Measurements from ENCODE around the gene FGGY. TPM values are rescaled to one million over a fixed set of nuclear protein-coding genes. Genes with fewer than 3 reads are reported as not detected.

FGGY gene
- total and polyA plus RNA-seq, 2 donors (not counting 1 experiment from before 2014, with no cell fraction given), result 6.1 to 38.5 TPM

DNA sequence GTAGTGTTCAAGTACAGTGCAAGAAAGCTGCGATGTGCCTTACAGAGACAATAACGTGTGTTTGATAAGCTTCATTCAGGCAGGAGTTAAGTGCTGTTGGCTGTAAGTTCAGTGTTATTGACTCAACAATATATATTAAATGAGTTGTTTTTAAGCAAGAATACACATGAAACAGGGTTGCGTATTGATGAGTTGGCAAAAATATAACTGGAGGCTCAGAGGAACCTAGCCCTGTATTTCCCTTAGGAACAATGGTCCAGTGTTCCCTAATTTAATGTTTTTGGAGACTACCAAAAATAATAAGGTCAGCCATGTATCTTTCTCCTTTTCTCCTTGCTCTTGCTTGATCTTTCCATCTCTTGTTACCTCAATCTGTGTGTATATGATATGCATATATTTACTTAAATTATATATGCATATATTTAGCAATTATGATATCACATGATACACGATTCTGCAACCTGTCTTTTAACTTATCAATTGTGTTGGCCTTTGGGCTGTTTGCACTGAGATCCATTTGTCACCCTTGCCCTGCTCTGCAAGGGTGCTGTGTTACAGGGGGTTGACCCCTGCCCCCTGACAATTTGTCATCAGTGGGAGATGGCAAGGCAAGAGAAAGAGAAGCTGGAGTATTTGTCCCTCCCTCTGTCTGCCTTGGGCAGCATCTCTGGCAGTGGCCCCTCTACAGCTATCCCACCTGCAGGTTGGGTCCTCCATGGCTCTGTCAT is 109.7 kb downstream of the FGGY start:
- ATAC-seq (ENCODE audit: low read depth) (no peak), DNase-seq (no peak)
- Histone ChIP-seq H3K4me3 (ENCODE audit: control extremely low read depth in 1 of 5, extremely low read depth in 1 of 5, insufficient read depth in 1 of 5, low read depth in 2 of 5, low read length in 4 of 5) (no peak overlapping the region), H2AFZ (ENCODE audit: insufficient read depth, low read depth, low read length, poor library complexity, severe bottlenecking) (no peak overlapping the region), H3K79me2 (ENCODE audit: control insufficient read depth, insufficient read depth, low read length) (no peaks in the 10 kb centered on the region), H3K4me1 (ENCODE audit: control insufficient read depth in 2 of 2, insufficient read depth in 2 of 2, low read length in 2 of 2) (no peaks in the 10 kb centered on the region), H3K4me2 (replicated peaks; ENCODE audit: low read depth, low read length, poor library complexity, severe bottlenecking) (no peak overlapping the region), H3K9ac (ENCODE audit: low read length) (no peak overlapping the region), H3K36me3 (replicated peaks in 1 of 2; ENCODE audit: control extremely low read depth in 1 of 2, control insufficient read depth in 1 of 2, extremely low read depth in 1 of 2, insufficient read depth in 2 of 2, low read length in 1 of 2) (no peaks in the 10 kb centered on the region), H3K9me3 (ENCODE audit: control extremely low read depth in 1 of 3, control insufficient read depth in 2 of 3, insufficient read depth in 1 of 3, low read length in 2 of 3) (no peaks in the 10 kb centered on the region), H4K20me1 (ENCODE audit: control insufficient read depth, insufficient read depth, low read length, poor library complexity, severe bottlenecking) (no peaks in the 10 kb centered on the region), H3K27me3 (replicated peaks in 1 of 4; ENCODE audit: control extremely low read depth in 1 of 4, control insufficient read depth in 3 of 4, insufficient read depth in 4 of 4, low read length in 3 of 4) (no peaks in the 10 kb centered on the region), H3K27ac (ENCODE audit: low read length in 2 of 2) (no peak overlapping the region)
- no peaks in the 10 kb centered on the region for H3K9me3 Mint-ChIP-seq (ENCODE audit: insufficient read depth)
- ChIA-PET POLR2A (no interaction called here), CTCF (no interaction called here)
- TF ChIP-seq EZH2 (IDR thresholded peaks at IDR 0.05; ENCODE audit: borderline replicate concordance, insufficient read depth, low read depth, low read length, poor library complexity, severe bottlenecking), result no peak
- TF ChIP-seq, protein P1, sequence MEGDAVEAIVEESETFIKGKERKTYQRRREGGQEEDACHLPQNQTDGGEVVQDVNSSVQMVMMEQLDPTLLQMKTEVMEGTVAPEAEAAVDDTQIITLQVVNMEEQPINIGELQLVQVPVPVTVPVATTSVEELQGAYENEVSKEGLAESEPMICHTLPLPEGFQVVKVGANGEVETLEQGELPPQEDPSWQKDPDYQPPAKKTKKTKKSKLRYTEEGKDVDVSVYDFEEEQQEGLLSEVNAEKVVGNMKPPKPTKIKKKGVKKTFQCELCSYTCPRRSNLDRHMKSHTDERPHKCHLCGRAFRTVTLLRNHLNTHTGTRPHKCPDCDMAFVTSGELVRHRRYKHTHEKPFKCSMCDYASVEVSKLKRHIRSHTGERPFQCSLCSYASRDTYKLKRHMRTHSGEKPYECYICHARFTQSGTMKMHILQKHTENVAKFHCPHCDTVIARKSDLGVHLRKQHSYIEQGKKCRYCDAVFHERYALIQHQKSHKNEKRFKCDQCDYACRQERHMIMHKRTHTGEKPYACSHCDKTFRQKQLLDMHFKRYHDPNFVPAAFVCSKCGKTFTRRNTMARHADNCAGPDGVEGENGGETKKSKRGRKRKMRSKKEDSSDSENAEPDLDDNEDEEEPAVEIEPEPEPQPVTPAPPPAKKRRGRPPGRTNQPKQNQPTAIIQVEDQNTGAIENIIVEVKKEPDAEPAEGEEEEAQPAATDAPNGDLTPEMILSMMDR (IDR thresholded peaks at IDR 0.05), result no peak
- H3K4me1 Mint-ChIP-seq, result peaks cover 3% of the 10 kb centered on the region
- H3K27me3 Mint-ChIP-seq, result no peaks in the 10 kb centered on the region
- H3K27ac Mint-ChIP-seq, result no peak overlapping the region
- no CpG with 5 or more reads among the region's 4 CpGs for WGBS (ENCODE audit: insufficient coverage)
- no peak overlapping the region for H3K4me3 Mint-ChIP-seq
- intact Hi-C loops (cut with micrococcal nuclease), result no loop called here

DNA sequence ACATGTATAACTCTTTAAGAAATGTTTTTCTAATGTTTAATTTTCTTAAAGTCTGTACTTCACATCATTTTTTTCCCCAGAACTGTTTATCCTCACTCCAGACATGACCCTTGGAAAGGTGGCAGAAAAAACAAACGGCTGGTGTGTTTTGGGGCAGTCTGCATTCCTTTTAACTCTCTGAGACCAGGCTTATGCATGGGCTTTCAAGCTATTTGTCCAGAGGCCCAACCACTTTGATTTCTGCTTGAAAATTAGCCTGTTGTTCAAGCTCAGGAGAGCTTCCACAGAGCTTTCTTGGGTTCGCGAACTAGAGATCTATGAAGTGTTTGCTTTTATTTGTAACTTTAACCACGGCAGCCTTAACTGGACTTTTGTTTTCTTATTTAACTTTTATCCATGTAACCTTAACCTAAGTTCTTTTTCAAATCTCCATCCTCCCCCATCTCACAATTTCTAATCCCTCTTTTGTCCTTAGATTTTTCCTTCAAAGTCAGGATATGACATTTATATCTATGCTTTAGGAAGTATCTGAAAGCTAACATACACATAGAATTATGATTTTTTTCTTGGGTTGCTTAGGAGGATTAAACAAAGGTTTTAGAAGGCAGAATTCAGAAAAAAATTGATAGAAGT is 111.8 kb downstream of the FGGY start:
- ChIA-PET POLR2A (no interaction called here), CTCF (no interaction called here)
- ATAC-seq (ENCODE audit: low read depth), result no peak
- H3K9ac ChIP-seq (ENCODE audit: low read length), result no peak overlapping the region
- H3K27ac ChIP-seq (ENCODE audit: low read length in 2 of 2), result no peak overlapping the region
- no peak for TF ChIP-seq EZH2 (IDR thresholded peaks at IDR 0.05; ENCODE audit: borderline replicate concordance, insufficient read depth, low read depth, low read length, poor library complexity, severe bottlenecking)
- TF ChIP-seq, protein P1 (IDR thresholded peaks at IDR 0.05), result no peak
- no peaks in the 10 kb centered on the region for H3K79me2 ChIP-seq (ENCODE audit: control insufficient read depth, insufficient read depth, low read length)
- H2AFZ ChIP-seq (ENCODE audit: insufficient read depth, low read depth, low read length, poor library complexity, severe bottlenecking), result no peak overlapping the region
- Mint-ChIP-seq H3K27ac (no peak overlapping the region), H3K4me3 (no peak overlapping the region), H3K27me3 (no peaks in the 10 kb centered on the region), H3K4me1 (peaks cover 3% of the 10 kb centered on the region), H3K9me3 (ENCODE audit: insufficient read depth) (no peaks in the 10 kb centered on the region)
- no peak overlapping the region for H3K4me2 ChIP-seq (replicated peaks; ENCODE audit: low read depth, low read length, poor library complexity, severe bottlenecking)
- intact Hi-C loops (cut with micrococcal nuclease), result no loop called here
- H3K4me3 ChIP-seq (ENCODE audit: control extremely low read depth in 1 of 5, extremely low read depth in 1 of 5, insufficient read depth in 1 of 5, low read depth in 2 of 5, low read length in 4 of 5), result no peak overlapping the region
- H3K9me3 ChIP-seq (ENCODE audit: control extremely low read depth in 1 of 3, control insufficient read depth in 2 of 3, insufficient read depth in 1 of 3, low read length in 2 of 3), result no peaks in the 10 kb centered on the region
- H3K4me1 ChIP-seq (ENCODE audit: control insufficient read depth in 2 of 2, insufficient read depth in 2 of 2, low read length in 2 of 2), result peaks cover 6 to 7% of the 10 kb centered on the region in 2 donors
- H4K20me1 ChIP-seq (ENCODE audit: control insufficient read depth, insufficient read depth, low read length, poor library complexity, severe bottlenecking), result no peaks in the 10 kb centered on the region
- H3K27me3 ChIP-seq (replicated peaks in 1 of 4; ENCODE audit: control extremely low read depth in 1 of 4, control insufficient read depth in 3 of 4, insufficient read depth in 4 of 4, low read length in 3 of 4), result no peaks in the 10 kb centered on the region
- WGBS (ENCODE audit: insufficient coverage), result 100% methylated on average over 1 of the region's 4 CpGs
- H3K36me3 ChIP-seq (replicated peaks in 1 of 2; ENCODE audit: control extremely low read depth in 1 of 2, control insufficient read depth in 1 of 2, extremely low read depth in 1 of 2, insufficient read depth in 2 of 2, low read length in 1 of 2), result no peaks in the 10 kb centered on the region
- no peak for DNase-seq
